K562 (cell line): ENCODE results near the gene CLIC5. TPM values are rescaled to one million over a fixed set of nuclear protein-coding genes. Genes with fewer than 3 reads are reported as not detected.

Experiments used
- ATAC-seq: fragments of 200-7000 bp; cut with Tn5 transposase; 3 replicates; pipeline ENCODE4 v1.9.1; 2020; ENCODE audit warnings: moderate library complexity
- BruUV-seq: library from RNA; stranded (reverse); fragments of 400-500 nt; replicated peaks from 2 replicates; lab custom pipeline; 2021; lab: Mats Ljungman, UMichigan
- CTCF ChIA-PET: fragments of 300-600 bp; formaldehyde crosslinking; extraction: SDS; loops from one replicate; lab custom pipeline; 2021; ENCODE audit warnings: low intra/inter-chr PET ratio; lab: Yijun Ruan, JAX
- POLR2A ChIA-PET: fragments of 300-600, 350-650 bp; sonication (Branson Sonifier 250); formaldehyde crosslinking; extraction: SDS; loops from one replicate; lab custom pipeline; 2021; ENCODE audit warnings: antibody characterized with exemption, inconsistent platforms; lab: Yijun Ruan, JAX
- DNase-seq, 4 experiments: peaks; one replicate each; pipeline versions ENCODE4 v3.0.0 to v3.0.0-alpha.2; 2011 to 2018; ENCODE audit warnings: low spot score in 3 of 4, mixed read lengths in 3 of 4; ENCODE audit errors: extremely low read depth in 1 of 4
- FAIRE-seq: peaks from 2 replicates; lab custom pipeline; 2011; peaks lifted over from hg19 to GRCh38; lab: Jason Lieb, UNC
- H2AFZ ChIP-seq: 2 replicates; pipeline ENCODE4 v1.6.0; 2011; ENCODE audit warnings: low read depth, low read length, control low read depth, inconsistent platforms
- H3K27ac ChIP-seq: fragments of 200-600 bp; 3 replicates; pipeline ENCODE4 v1.8.0; 2011; ENCODE audit warnings: low read depth, mild to moderate bottlenecking, control low read depth, inconsistent platforms, low read length, moderate library complexity, mixed read lengths; ENCODE audit errors: extremely low read depth
- H3K27me3 ChIP-seq, 2 experiments: fragments of 300-600 bp in 1 of 2; 2 replicates in 1 of 2; 3 replicates in 1 of 2; pipeline versions ENCODE4 v1.6.0 to v1.8.0; 2011; ENCODE audit warnings: inconsistent platforms in 2 of 2, low read length in 2 of 2, mild to moderate bottlenecking in 1 of 2, mixed read lengths in 1 of 2, moderate library complexity in 1 of 2; ENCODE audit not compliant: control insufficient read depth in 2 of 2, insufficient read depth in 2 of 2
- H3K36me3 ChIP-seq: fragments of 300-600 bp; 3 replicates; pipeline ENCODE4 v1.8.0; 2011; ENCODE audit warnings: mild to moderate bottlenecking, low read length, inconsistent platforms; ENCODE audit not compliant: control insufficient read depth, insufficient read depth
- H3K4me1 ChIP-seq, 2 experiments: fragments of 200-600 bp in 1 of 2; replicated peaks in 1 of 2; 2 replicates in 1 of 2; 3 replicates in 1 of 2; pipeline versions ENCODE4 v1.5.1 to v1.8.0; 2011; ENCODE audit warnings: inconsistent platforms in 2 of 2, low read length in 2 of 2, mild to moderate bottlenecking in 1 of 2, mixed read lengths in 1 of 2, moderate library complexity in 1 of 2; ENCODE audit not compliant: control insufficient read depth in 2 of 2, insufficient read depth in 2 of 2
- H3K4me2 ChIP-seq: 2 replicates; pipeline ENCODE4 v1.6.1; 2011; ENCODE audit warnings: low read length, control low read depth, inconsistent platforms, mixed read lengths; ENCODE audit not compliant: insufficient read depth
- H3K4me3 ChIP-seq: fragments of 200-600 bp; sonication (generic), shearing (Covaris generic); 2 replicates; pipeline ENCODE4 v1.5.1; 2016; ENCODE audit warnings: control low read depth, inconsistent platforms
- H3K79me2 ChIP-seq: fragments of 200-600 bp; 3 replicates; pipeline ENCODE4 v1.8.0; 2011; ENCODE audit warnings: low read length, inconsistent platforms; ENCODE audit not compliant: control insufficient read depth, insufficient read depth
- H3K9ac ChIP-seq, 2 experiments: 2 replicates each; pipeline versions ENCODE4 v1.6.0 to v1.6.1; 2011; ENCODE audit warnings: low read depth in 2 of 2, low read length in 2 of 2, control low read depth in 1 of 2, inconsistent platforms in 1 of 2, mild to moderate bottlenecking in 1 of 2, mixed read lengths in 1 of 2; ENCODE audit not compliant: insufficient read depth in 1 of 2
- H3K9me1 ChIP-seq: one replicate; pipeline ENCODE4 v1.6.0; 2011; ENCODE audit warnings: inconsistent platforms, mild to moderate bottlenecking, low read length, moderate library complexity; ENCODE audit not compliant: control insufficient read depth, insufficient read depth
- H3K9me3 ChIP-seq: replicated peaks from 2 replicates; pipeline ENCODE4 v1.5.1; 2011; ENCODE audit warnings: low read depth, low read length, inconsistent platforms; ENCODE audit not compliant: control insufficient read depth, insufficient read depth
- H4K20me1 ChIP-seq: replicated peaks from 2 replicates; pipeline ENCODE4 v1.6.1; 2011; ENCODE audit warnings: low read length, inconsistent platforms, mixed read lengths; ENCODE audit not compliant: control insufficient read depth, insufficient read depth
- BHLHE40 ChIP-seq: IDR thresholded peaks from 2 replicates; pipeline ENCODE4 v1.6.1; 2011; ENCODE audit warnings: low read length, improper control_type of control experiment
- FOXJ3 ChIP-seq: sonication (generic); formaldehyde crosslinking; IDR thresholded peaks from 2 replicates; pipeline ENCODE4 v1.4.0; 2020; ENCODE audit warnings: mild to moderate bottlenecking, missing genetic modification reagents
- FOXM1 ChIP-seq, 2 experiments: fragments of 450-650 bp in 1 of 2; sonication (generic) in 1 of 2; formaldehyde crosslinking in 1 of 2; IDR thresholded peaks; 2 replicates each; pipeline versions ENCODE4 v1.6.1 to v1.9.0; 2017 to 2022; ENCODE audit warnings: low read depth in 2 of 2, mild to moderate bottlenecking in 2 of 2, missing genetic modification reagents in 1 of 2, moderate library complexity in 1 of 2
- HNRNPL ChIP-seq: fragments of 200-400 bp; formaldehyde crosslinking; IDR thresholded peaks from 2 replicates; pipeline ENCODE4 v1.6.1; 2017; ENCODE audit warnings: low read depth, mild to moderate bottlenecking, low read length
- JUN ChIP-seq, 2 experiments: sonication (generic) in 1 of 2; formaldehyde crosslinking in 1 of 2; IDR thresholded peaks; 2 replicates each; pipeline versions ENCODE4 v1.6.1 to v1.8.0; 2012 to 2022; ENCODE audit warnings: borderline replicate concordance in 2 of 2, mild to moderate bottlenecking in 2 of 2, improper control_type of control experiment in 1 of 2, low read depth in 1 of 2, low read length in 1 of 2, missing genetic modification reagents in 1 of 2
- LARP7 ChIP-seq: fragments of 450-650 bp; IDR thresholded peaks from 2 replicates; pipeline ENCODE4 v1.6.1; 2016
- NFXL1 ChIP-seq: fragments of 450-650 bp; formaldehyde crosslinking; IDR thresholded peaks from 2 replicates; pipeline ENCODE4 v1.4.0; 2021; ENCODE audit warnings: mild to moderate bottlenecking
- PHB ChIP-seq: fragments of 250-450 bp; sonication (Bioruptor Pico); IDR thresholded peaks from 2 replicates; pipeline ENCODE4 v1.5.0; 2021
- RAD51 ChIP-seq: fragments of 450-650 bp; IDR thresholded peaks from 2 replicates; pipeline ENCODE4 v1.7.1; 2016; ENCODE audit warnings: low read depth, mild to moderate bottlenecking, borderline replicate concordance
- RBM34 ChIP-seq: fragments of 200-400 bp; formaldehyde crosslinking; IDR thresholded peaks from 2 replicates; pipeline ENCODE4 v1.6.1; 2018; ENCODE audit warnings: low read length, borderline replicate concordance; ENCODE audit not compliant: insufficient read depth
- RFX5 ChIP-seq: IDR thresholded peaks from 2 replicates; pipeline ENCODE4 v1.6.1; 2011; ENCODE audit warnings: low read depth, mild to moderate bottlenecking, improper control_type of control experiment, low read length
- SAFB ChIP-seq: fragments of 200-400 bp; formaldehyde crosslinking; IDR thresholded peaks from 2 replicates; pipeline ENCODE4 v1.6.1; 2017; ENCODE audit warnings: low read depth, low read length, borderline replicate concordance
- SMARCE1 ChIP-seq: fragments of 450-650 bp; IDR thresholded peaks from 2 replicates; pipeline ENCODE4 v1.7.1; 2016; ENCODE audit warnings: mild to moderate bottlenecking
- TAF9B ChIP-seq: fragments of 450-650 bp; IDR thresholded peaks from 2 replicates; pipeline ENCODE4 v1.6.1; 2018; ENCODE audit warnings: mild to moderate bottlenecking; ENCODE audit not compliant: partially characterized antibody
- ZNF184 ChIP-seq: sonication (generic); formaldehyde crosslinking; IDR thresholded peaks from 2 replicates; pipeline ENCODE4 v1.5.0; 2020; ENCODE audit warnings: missing genetic modification reagents
- ZNF224 ChIP-seq: sonication (generic); formaldehyde crosslinking; IDR thresholded peaks from 2 replicates; pipeline ENCODE4 v1.8.0; 2022; ENCODE audit warnings: mild to moderate bottlenecking, missing genetic modification reagents
- ZNF253 ChIP-seq: fragments of 250-450 bp; sonication (Bioruptor Pico); conservative IDR thresholded peaks from 2 replicates; pipeline ENCODE4 v1.6.1; 2021; ENCODE audit warnings: mild to moderate bottlenecking
- ZNF280A ChIP-seq: fragments of 450-650 bp; IDR thresholded peaks from 2 replicates; pipeline ENCODE4 v1.6.1; 2018; ENCODE audit warnings: mild to moderate bottlenecking, low read depth; ENCODE audit not compliant: partially characterized antibody
- WGBS: fragments of 100-300 bp; shearing (Covaris generic); methylation state at CpG from one replicate; pipeline ENCODE4 v1.1.6; 2016; ENCODE audit warnings: low coverage, mixed read lengths; ENCODE audit not compliant: insufficient coverage; ENCODE audit errors: missing lambda C conversion rate; 5-methylcytosine and 5-hydroxymethylcytosine counted together
- in situ Hi-C: fragments of 300-500 bp; cut with MboI; formaldehyde crosslinking; loops from 4 replicates; pipeline ENCODE4 v1.15.0; 2018; ENCODE audit warnings: inconsistent platforms, mixed read lengths
- intact Hi-C: fragments of 100-400 bp; cut with micrococcal nuclease; formaldehyde crosslinking; loops from 2 replicates; pipeline ENCODE4 v1.14.2; 2022
- polyA plus RNA-seq, 8 experiments: library from polyadenylated mRNA; depleted of rRNA in 4 of 8; stranded (reverse) in 5 of 8; unstranded in 3 of 8; fragments of >200 nt; fragmentation: Nextera tagmentation in 2 of 8; fragmentation: Illumina TruSeq in 1 of 8; extraction: Ambion mirVana in 2 of 8; extraction: Trizol in 1 of 8; gene quantifications; 2 replicates each; pipeline versions ENCODE4 v1.2.1 to v1.2.3, GENCODE V29; 2011 to 2014; ENCODE audit warnings: inconsistent platforms in 1 of 8, missing spikeins in 1 of 8
- total RNA-seq, 7 experiments: library from RNA; depleted of rRNA in 6 of 7; stranded (reverse); fragments of >200 nt in 6 of 7; fragmentation: Illumina TruSeq in 2 of 7; extraction: Trizol in 2 of 7; gene quantifications; 2 replicates each; pipeline versions ENCODE4 v1.2.1 to v1.2.3, GENCODE V29; 2011 to 2021; ENCODE audit warnings: low replicate concordance in 1 of 7
- TF ChIP-seq, protein P1 (sequence below): fragments of 450-650 bp; conservative IDR thresholded peaks from 2 replicates; pipeline ENCODE4 v1.6.1; 2016; ENCODE audit warnings: missing genetic modification characterization, low read depth, mild to moderate bottlenecking, missing compliant biosample characterization, moderate library complexity
- TF ChIP-seq, protein P2 (sequence below): sonication (generic); formaldehyde crosslinking; IDR thresholded peaks from 2 replicates; pipeline ENCODE4 v1.8.0; 2023; ENCODE audit warnings: mild to moderate bottlenecking, missing genetic modification reagents

CLIC5 gene
- total and polyA plus RNA-seq, 9 of the 15 experiments (the other 6 are each of a cell fraction or from before 2014, with no cell fraction given), result 0.31 TPM; not detected in 8

GRCh38 chr6:46017726-46018125, 2.1 kb upstream of the CLIC5 start:
- H3K9me1 ChIP-seq, result no peaks in the 10 kb centered on the region
- no peaks in the 10 kb centered on the region; the same call in 1 of the 2 replicates for H4K20me1 ChIP-seq
- no peak overlapping the region for H3K27ac ChIP-seq
- intact Hi-C loops, result no loop called here
- 0% methylated on average over 2 of the region's 2 CpGs for WGBS
- no peak overlapping the region for H3K9ac ChIP-seq
- H3K36me3 ChIP-seq, result no peaks in the 10 kb centered on the region
- no peaks in the 10 kb centered on the region for H3K79me2 ChIP-seq
- H3K4me2 ChIP-seq, result no peak overlapping the region
- BruUV-seq, result no TSS peak
- DNase-seq, result no peak
- peaks cover 0 to 10% of the 10 kb centered on the region in 2 experiments; a peak in 1 of 5 replicates for H3K4me1 ChIP-seq
- no peak overlapping the region for H2AFZ ChIP-seq
- H3K4me3 ChIP-seq, result no peak overlapping the region
- FAIRE-seq, result no peak
- in situ Hi-C loops, result no loop called here
- peaks cover 24 to 33% of the 10 kb centered on the region in 2 experiments for H3K27me3 ChIP-seq
- ChIA-PET POLR2A (no interaction called here), CTCF (no interaction called here)
- TF ChIP-seq JUN (IDR thresholded peaks at IDR 0.05; ENCODE audit: borderline replicate concordance, low read depth, low read length) (no peak), JUN (CRISPR knock-in tag; IDR thresholded peaks at IDR 0.05; ENCODE audit: borderline replicate concordance) (no peak), SMARCE1 (no peak), RBM34 (no peak), PHB (CRISPR knock-in tag) (no peak), HNRNPL (no peak), ZNF224 (no peak), FOXJ3 (no peak), TAF9B (no peak), FOXM1 (IDR thresholded peaks at IDR 0.05; ENCODE audit: low read depth) (no peak), FOXM1 (CRISPR knock-in tag; IDR thresholded peaks at IDR 0.05; ENCODE audit: low read depth) (no peak), BHLHE40 (no peak), RAD51 (no peak), NFXL1 (CRISPR knock-in tag) (no peak), ZNF280A (no peak), ZNF253 (no peak), LARP7 (no peak), ZNF184 (CRISPR knock-in tag) (no peak), SAFB (no peak), RFX5 (no peak)
- TF ChIP-seq, protein P1, sequence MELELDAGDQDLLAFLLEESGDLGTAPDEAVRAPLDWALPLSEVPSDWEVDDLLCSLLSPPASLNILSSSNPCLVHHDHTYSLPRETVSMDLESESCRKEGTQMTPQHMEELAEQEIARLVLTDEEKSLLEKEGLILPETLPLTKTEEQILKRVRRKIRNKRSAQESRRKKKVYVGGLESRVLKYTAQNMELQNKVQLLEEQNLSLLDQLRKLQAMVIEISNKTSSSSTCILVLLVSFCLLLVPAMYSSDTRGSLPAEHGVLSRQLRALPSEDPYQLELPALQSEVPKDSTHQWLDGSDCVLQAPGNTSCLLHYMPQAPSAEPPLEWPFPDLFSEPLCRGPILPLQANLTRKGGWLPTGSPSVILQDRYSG (tag), result no peak
- TF ChIP-seq, protein P2, sequence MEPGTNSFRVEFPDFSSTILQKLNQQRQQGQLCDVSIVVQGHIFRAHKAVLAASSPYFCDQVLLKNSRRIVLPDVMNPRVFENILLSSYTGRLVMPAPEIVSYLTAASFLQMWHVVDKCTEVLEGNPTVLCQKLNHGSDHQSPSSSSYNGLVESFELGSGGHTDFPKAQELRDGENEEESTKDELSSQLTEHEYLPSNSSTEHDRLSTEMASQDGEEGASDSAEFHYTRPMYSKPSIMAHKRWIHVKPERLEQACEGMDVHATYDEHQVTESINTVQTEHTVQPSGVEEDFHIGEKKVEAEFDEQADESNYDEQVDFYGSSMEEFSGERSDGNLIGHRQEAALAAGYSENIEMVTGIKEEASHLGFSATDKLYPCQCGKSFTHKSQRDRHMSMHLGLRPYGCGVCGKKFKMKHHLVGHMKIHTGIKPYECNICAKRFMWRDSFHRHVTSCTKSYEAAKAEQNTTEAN (CRISPR knock-in tag), result no peak
- H3K9me3 ChIP-seq, result no peaks in the 10 kb centered on the region
- ATAC-seq, result no peak
